Subcutaneous adipose tissue (tissue), 4 donors: ENCODE measurements around the gene MIB1. TPM values are rescaled to one million over a fixed set of nuclear protein-coding genes. Genes with fewer than 3 reads are reported as not detected.

Source experiments
- total RNA-seq, 4 donors: library from RNA; depleted of rRNA; stranded (reverse); fragments of >200 nt; gene quantifications; one replicate each; pipeline ENCODE4 v1.1.0, GENCODE V29; 2016
- TF ChIP-seq, protein P1 (sequence below): fragments of 450-650 bp; IDR thresholded peaks from one replicate; pipeline ENCODE4 v1.5.1; 2016; ENCODE audit warnings: low read depth, mild to moderate bottlenecking, control low read depth, antibody characterized with exemption, moderate library complexity

The MIB1 gene
- total RNA-seq, 4 donors from 2014 or later, result 28.4 to 38.5 (median 34.0) TPM

DNA sequence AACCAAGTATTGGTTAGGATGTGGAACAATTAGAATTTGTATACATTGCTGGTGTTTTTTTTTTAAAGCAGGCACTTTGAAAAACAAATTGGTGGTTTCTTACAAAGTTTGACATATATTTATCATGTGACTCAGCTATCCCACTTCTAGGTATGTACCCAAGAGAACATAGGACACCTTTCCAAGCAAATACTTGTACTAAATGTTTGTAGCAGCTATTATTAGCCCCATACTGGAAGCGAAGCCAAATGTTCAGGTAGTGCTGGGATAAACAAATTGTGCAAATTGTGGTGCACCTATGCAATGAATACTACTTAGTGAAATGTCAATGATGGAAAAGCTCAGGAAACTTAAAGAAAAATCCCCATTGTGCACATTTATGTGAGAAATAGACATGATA is 101.0 kb downstream of the MIB1 start:
- TF ChIP-seq, protein P1, sequence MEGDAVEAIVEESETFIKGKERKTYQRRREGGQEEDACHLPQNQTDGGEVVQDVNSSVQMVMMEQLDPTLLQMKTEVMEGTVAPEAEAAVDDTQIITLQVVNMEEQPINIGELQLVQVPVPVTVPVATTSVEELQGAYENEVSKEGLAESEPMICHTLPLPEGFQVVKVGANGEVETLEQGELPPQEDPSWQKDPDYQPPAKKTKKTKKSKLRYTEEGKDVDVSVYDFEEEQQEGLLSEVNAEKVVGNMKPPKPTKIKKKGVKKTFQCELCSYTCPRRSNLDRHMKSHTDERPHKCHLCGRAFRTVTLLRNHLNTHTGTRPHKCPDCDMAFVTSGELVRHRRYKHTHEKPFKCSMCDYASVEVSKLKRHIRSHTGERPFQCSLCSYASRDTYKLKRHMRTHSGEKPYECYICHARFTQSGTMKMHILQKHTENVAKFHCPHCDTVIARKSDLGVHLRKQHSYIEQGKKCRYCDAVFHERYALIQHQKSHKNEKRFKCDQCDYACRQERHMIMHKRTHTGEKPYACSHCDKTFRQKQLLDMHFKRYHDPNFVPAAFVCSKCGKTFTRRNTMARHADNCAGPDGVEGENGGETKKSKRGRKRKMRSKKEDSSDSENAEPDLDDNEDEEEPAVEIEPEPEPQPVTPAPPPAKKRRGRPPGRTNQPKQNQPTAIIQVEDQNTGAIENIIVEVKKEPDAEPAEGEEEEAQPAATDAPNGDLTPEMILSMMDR, result no peak

DNA sequence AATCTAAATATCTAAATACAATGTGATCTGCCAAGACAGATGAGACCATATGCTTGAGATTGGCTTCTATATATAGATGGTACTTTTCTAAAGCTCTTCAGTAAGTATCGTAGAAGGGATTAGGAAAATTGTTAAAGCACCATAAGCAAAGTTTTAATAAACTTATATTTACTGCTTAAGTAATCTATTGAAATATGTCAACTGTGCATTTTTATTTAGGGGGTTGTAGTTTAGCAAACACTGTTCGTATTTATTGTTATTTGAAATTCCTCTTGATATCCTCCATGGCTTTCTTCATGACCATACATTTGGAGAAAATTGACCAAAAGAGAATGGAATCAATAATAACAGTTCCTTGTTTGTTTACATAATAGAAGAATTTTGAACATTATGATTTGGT is 102.7 kb downstream of the MIB1 start:
- TF ChIP-seq, protein P1, result no peak

DNA sequence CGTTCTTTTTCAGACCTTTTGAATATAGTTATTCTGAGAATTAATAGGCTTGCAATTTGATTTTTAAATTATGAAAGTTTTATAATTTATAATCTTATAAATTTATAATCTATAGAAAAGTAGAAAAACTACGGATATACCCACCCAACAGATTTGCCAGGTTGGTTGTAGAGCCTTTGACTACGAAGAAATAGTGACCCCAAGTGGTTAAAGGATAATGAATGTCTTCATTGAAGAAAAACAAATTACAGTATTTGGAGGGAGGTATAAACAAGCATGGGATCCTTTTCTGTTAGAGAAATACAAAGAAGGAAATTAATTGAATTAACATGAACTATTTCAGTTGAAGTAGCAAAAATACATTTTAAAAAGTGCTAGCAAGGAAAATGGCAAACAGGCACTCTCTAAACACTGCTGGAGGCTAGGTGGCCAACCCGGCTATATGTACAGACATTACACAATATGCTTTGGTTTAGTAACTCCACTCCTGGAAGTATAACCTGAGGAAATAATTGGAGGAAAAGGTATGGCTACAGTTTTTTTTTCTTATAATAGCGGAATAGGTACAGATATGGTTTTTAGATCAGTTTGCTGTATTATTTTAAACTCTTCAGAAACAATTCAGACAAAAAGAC is 110.9 kb downstream of the MIB1 start:
- TF ChIP-seq, protein P1, result no peak

DNA sequence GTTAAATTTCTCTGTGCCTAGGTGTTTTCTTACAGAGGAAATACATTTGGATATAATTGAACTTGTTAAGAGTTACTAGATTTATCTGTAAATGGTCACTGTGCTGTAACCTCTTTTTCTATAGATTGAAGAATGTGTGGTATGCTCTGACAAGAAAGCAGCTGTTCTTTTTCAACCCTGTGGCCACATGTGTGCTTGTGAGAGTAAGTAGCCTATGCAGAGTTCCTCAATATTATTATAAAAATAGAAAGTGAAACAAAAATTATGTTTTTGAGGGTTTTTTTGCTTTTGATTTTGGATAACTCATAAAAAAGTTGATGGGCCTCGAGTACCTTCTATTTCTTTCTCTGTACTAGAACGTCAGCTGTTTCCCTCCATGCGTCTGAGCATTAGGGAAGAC is 112.4 kb downstream of the MIB1 start:
- TF ChIP-seq, protein P1, result no peak

DNA sequence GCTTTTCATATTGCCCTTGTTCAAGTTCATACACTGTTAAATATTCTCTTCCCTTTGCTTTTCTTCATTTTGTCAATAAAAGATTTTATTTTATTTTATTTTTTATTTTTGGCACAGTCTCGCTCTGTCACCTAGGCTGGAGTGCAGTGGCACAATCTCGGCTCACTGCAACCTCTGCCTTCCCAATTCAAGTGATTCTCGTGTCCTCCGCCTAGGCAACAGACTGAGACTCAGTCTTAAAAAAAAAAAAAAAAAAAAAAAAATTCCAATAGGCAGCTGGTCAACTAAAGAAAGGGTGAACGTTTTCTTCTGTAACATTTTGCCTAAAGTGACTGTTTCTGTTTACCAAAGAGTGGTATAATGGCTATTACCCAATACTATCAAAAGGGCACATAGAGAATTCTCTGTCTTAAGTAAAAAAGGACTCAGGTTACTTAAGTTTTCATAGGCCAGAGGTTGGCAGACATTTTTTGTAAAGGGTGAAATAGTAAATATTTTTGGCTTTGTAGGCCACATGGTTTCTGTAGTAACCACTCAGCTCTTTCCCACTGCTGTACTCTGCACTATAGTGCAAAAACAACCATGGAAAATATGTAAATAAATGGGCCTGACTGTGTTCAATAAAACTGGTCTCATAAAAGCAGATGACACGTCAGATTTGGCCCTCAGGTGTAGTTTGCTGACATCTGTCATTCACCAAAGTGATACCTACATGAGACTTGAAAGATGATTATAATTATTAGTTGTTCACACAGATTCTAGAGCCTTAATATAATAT is 113.4 kb downstream of the MIB1 start:
- TF ChIP-seq, protein P1, result no peak

DNA sequence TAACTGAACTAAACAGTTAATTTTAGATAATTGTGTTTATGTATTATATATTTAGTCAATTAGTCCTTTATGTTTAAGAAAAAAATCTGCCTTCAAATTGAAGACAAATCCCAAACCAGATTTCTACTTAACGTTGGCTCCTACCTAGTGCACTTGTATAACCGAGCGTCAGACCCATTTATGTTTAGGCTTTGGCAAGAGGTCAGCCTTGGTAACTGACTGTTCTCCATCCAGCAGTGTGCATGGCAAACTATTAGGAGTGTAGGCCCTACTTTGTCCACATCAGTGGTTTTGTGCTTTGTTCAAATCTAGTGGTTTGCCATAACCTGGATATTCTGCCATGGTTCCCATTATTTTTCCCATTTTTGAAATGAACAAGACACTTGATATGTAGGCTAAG is 114.8 kb downstream of the MIB1 start:
- TF ChIP-seq, protein P1, result no peak

DNA sequence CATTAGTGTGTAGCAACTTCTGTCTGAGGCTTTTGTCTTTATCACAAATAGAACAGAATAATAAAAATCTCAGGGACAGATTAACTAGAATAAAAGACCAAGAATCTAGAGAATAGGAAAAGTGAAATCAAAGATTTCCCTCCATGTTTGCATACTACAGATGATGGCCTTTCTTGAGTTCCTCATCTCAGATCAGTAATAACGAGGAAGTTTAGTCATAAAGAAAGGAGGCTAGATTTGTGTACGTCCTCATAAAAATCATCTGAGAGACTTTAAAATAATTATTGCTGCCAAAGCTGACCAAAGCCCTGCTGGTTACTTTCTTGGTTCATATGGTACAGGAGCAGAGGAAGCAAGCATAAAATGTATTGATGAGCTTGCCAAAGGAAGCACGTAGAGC is 117.3 kb downstream of the MIB1 start:
- TF ChIP-seq, protein P1, result no peak
